HUES64 (cell line): ENCODE data around the gene SLC35B4.

Experiments
- H3K27ac ChIP-seq: 2 replicates; pipeline ENCODE4 v1.7.0; 2013; ENCODE audit warnings: low read depth, low read length, inconsistent platforms
- H3K27me3 ChIP-seq: 2 replicates; pipeline ENCODE4 v1.6.1; 2013; ENCODE audit warnings: mild to moderate bottlenecking, low read length; ENCODE audit not compliant: insufficient read depth
- H3K36me3 ChIP-seq: 2 replicates; pipeline ENCODE4 v1.6.1; 2013; ENCODE audit warnings: mild to moderate bottlenecking, low read length; ENCODE audit not compliant: insufficient read depth
- H3K4me1 ChIP-seq: 2 replicates; pipeline ENCODE4 v1.6.1; 2013; ENCODE audit warnings: mild to moderate bottlenecking, low read length, moderate library complexity; ENCODE audit not compliant: insufficient read depth
- H3K4me3 ChIP-seq: 2 replicates; pipeline ENCODE4 v1.5.1; 2013; ENCODE audit warnings: mild to moderate bottlenecking, low read length, moderate library complexity
- H3K9ac ChIP-seq: 2 replicates; pipeline ENCODE4 v1.6.1; 2013; ENCODE audit warnings: mild to moderate bottlenecking, low read depth, low read length
- H3K9me3 ChIP-seq: 2 replicates; pipeline ENCODE4 v1.6.1; 2013; ENCODE audit warnings: low read depth, low read length; ENCODE audit not compliant: insufficient read depth
- WGBS: fragments of 150-250, 120-280 bp; methylation state at CpG from one replicate; pipeline ENCODE4 v1.1.7; 2013; ENCODE audit warnings: missing lambda C conversion rate; 5-methylcytosine and 5-hydroxymethylcytosine counted together

The SLC35B4 gene

DNA sequence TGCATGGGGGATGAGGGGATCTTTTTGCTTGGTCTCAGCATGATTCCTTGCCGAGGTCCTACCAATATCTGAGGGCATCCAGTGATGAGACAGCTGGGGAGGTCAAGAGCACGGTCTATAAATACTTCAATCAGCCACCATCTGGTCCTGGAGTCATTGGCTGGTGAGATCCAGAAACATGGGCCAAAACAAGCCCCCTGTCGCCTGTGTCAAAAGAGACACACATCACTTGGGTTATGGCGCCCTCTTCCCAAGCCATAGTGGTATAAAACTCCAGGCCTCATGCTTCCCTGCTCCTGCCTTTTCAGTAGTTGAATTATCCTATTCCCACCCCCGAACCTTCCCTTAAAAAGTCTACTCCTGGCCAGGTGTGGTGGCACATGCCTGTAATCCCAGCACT is 60.9 kb downstream of the SLC35B4 start:
- no peaks in the 10 kb centered on the region for H3K27me3 ChIP-seq
- no peak overlapping the region for H3K4me3 ChIP-seq
- H3K4me1 ChIP-seq, result no peaks in the 10 kb centered on the region
- H3K9ac ChIP-seq, result no peak overlapping the region
- no peak overlapping the region for H3K27ac ChIP-seq
- H3K36me3 ChIP-seq, result no peaks in the 10 kb centered on the region
- WGBS, result 82% methylated on average over 5 of the region's 5 CpGs
- no peaks in the 10 kb centered on the region for H3K9me3 ChIP-seq

DNA sequence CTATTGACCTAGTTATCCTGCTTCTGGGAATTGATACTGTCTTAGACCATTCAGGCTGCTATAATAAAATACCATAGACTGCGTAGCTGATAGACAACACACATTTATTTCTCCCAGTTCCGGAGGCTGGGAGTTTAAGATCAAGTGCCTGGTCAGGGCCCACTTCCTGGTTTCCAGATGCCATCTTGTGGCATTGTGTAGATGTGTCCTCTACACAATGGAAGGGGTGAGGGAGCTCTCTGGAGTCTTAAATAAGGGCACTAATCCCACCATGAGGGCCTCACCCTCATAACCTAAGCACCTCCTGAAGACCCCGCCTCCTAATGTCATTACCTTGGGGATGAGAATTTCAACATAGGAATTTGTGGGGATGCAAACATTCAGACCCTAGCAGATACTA is 62.4 kb downstream of the SLC35B4 start:
- H3K4me3 ChIP-seq, result no peak overlapping the region

DNA sequence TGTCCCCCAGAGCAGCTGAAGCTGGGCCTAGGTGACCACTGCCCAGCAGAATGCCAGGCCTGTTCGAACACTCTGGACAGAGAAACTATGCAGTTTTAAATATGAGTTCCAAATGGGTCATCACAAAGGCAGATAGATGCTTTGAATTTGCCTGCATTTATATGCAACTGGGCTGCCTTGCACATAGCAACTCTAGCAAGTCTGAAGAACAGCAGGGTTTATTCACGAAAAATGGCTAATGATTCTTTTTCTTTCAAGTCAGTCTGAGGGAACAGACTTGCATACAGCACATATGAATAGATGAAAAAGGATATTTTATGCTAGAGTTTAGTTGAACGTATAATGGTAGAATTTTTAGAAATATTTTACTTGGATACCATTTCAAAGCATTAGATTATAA is 68.5 kb downstream of the SLC35B4 start:
- no peaks in the 10 kb centered on the region for H3K36me3 ChIP-seq

More for the DNA sequence above, 62.4 kb downstream of the SLC35B4 start:
- Histone ChIP-seq H3K9ac (no peak overlapping the region), H3K27me3 (no peaks in the 10 kb centered on the region), H3K4me1 (no peaks in the 10 kb centered on the region), H3K27ac (no peak overlapping the region), H3K36me3 (no peaks in the 10 kb centered on the region), H3K9me3 (no peaks in the 10 kb centered on the region)
- 100% methylated on average over 2 of the region's 3 CpGs for WGBS

DNA sequence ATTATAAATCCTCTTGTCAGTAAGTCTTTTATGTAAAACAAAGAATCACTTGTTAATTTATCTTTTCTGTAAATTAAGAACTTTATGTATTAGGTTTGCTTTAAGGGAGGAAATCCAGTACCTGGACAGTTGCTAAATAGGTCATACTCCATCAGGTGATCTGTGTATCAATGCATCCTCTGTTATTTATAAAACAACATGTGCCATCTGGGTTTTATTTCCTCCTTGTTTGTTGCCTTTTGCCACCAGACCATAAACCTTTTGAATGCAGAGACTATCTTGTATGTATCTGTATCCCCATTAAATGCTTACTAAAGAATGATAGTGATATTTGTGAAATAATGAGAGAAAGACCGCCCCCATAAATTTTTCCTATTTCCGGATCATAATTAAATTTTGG is 70.0 kb downstream of the SLC35B4 start:
- Histone ChIP-seq H3K9ac (no peak overlapping the region), H3K9me3 (no peaks in the 10 kb centered on the region), H3K27ac (no peak overlapping the region), H3K4me1 (no peaks in the 10 kb centered on the region), H3K4me3 (no peak overlapping the region), H3K36me3 (no peaks in the 10 kb centered on the region), H3K27me3 (no peaks in the 10 kb centered on the region)
- 100% methylated on average over 2 of the region's 2 CpGs for WGBS

More for the DNA sequence above, 68.5 kb downstream of the SLC35B4 start:
- no peak overlapping the region for H3K27ac ChIP-seq
- no peaks in the 10 kb centered on the region for H3K27me3 ChIP-seq
- no peak overlapping the region for H3K9ac ChIP-seq
- no peaks in the 10 kb centered on the region for H3K9me3 ChIP-seq
- WGBS, result 92% methylated on average over 2 of the region's 3 CpGs
- no peaks in the 10 kb centered on the region for H3K4me1 ChIP-seq
- H3K4me3 ChIP-seq, result no peak overlapping the region

DNA sequence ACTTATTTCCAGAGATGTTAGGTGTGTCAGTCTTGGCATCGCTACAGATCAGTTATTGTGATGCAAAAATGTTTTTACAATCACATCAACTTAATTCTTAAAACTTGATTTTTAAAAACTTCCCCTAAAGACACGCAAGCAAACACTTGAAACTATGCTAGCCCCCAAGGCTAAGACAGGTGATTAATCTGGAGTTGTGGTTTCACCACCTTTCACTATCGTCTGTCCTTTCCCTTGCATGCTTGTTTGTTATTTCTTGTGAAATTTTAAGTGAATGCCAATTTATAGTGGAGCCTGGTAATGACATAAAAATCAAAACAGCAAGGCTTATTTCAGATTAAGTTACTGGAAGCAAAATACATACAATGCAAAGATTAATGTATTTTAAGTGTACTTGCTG is 70.4 kb downstream of the SLC35B4 start:
- no peaks in the 10 kb centered on the region for H3K4me1 ChIP-seq
- WGBS, result 88% methylated on average over 2 of the region's 3 CpGs
- H3K9me3 ChIP-seq, result no peaks in the 10 kb centered on the region

DNA sequence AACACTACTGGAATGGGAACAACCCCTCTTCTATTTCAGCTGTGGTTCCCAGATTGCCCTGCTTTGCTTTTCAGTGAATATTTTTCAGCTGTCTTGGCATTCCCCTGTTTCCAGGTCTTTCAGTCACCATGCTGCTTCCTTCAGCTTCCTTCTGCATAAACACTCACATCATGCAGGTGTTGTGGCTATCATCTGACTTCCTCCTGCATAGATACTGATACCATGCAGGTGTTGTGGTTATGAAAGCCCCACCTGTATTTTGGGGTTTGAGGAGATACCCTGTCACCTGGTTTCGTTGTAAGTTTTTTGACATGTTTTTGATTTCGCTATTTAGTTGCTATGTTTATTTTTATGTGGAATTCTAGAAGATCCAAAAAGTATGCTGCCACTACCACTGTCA is 71.5 kb downstream of the SLC35B4 start:
- no peaks in the 10 kb centered on the region for H3K27me3 ChIP-seq
- no peaks in the 10 kb centered on the region for H3K4me1 ChIP-seq
- H3K9me3 ChIP-seq, result no peaks in the 10 kb centered on the region
- no peak overlapping the region for H3K4me3 ChIP-seq
- WGBS, result 100% methylated on average over 1 of the region's 2 CpGs
- no peak overlapping the region for H3K9ac ChIP-seq
- no peak overlapping the region for H3K27ac ChIP-seq
- H3K36me3 ChIP-seq, result no peaks in the 10 kb centered on the region

More for the DNA sequence above, 70.4 kb downstream of the SLC35B4 start:
- no peaks in the 10 kb centered on the region for H3K27me3 ChIP-seq
- H3K9ac ChIP-seq, result no peak overlapping the region
- H3K4me3 ChIP-seq, result no peak overlapping the region
- no peak overlapping the region for H3K27ac ChIP-seq
- H3K36me3 ChIP-seq, result no peaks in the 10 kb centered on the region
